Activated CD8-positive, alpha-beta memory T cell treated with anti-CD3 and anti-CD28 coated beads, Interleukin-2, amount 10 ng/mL, durations not matched to agents 7 days and 5 days (primary cell): ENCODE data around the gene ABCB11. TPM values are rescaled to one million over a fixed set of nuclear protein-coding genes. Genes with fewer than 3 reads are reported as not detected.
"Not testable (repeated sequence)": the region's sequence is repeated elsewhere in the genome, so short reads cannot be mapped to it uniquely, and the experiment has no call there.

Experiments used
- ATAC-seq: fragments of 150-1000 bp; cut with Tn5 transposase; one replicate; pipeline ENCODE4 v1.10.0; 2021; ENCODE audit warnings: moderate library complexity
- CTCF ChIA-PET: fragments of 350-600 bp; sonication (Branson Sonifier 250); formaldehyde crosslinking; loops from one replicate; lab custom pipeline; 2021; ENCODE audit warnings: antibody characterized with exemption; lab: Charles Lee
- DNase-seq: peaks from one replicate; pipeline ENCODE4 v3.0.0-alpha.2; 2020
- H3K27ac Mint-ChIP-seq: one replicate; pipeline ENCODE4 v1.8.0; 2021; ENCODE audit warnings: mild to moderate bottlenecking, mixed read lengths
- H3K27me3 Mint-ChIP-seq: one replicate; pipeline ENCODE4 v1.8.0; 2021; ENCODE audit warnings: mixed read lengths
- H3K36me3 Mint-ChIP-seq: one replicate; pipeline ENCODE4 v1.8.0; 2021; ENCODE audit warnings: mild to moderate bottlenecking, mixed read lengths
- H3K4me1 Mint-ChIP-seq: one replicate; pipeline ENCODE4 v1.8.0; 2021; ENCODE audit warnings: mixed read lengths
- H3K4me3 Mint-ChIP-seq: one replicate; pipeline ENCODE4 v1.8.0; 2021; ENCODE audit warnings: mild to moderate bottlenecking, moderate library complexity, mixed read lengths
- H3K9me3 Mint-ChIP-seq: one replicate; pipeline ENCODE4 v1.8.0; 2022; ENCODE audit warnings: low read depth, mixed read lengths
- total RNA-seq, 2 experiments: library from RNA; stranded (reverse); gene quantifications; one replicate each; pipeline ENCODE4 v1.2.3, GENCODE V29; 2021

ABCB11 gene
- total RNA-seq, 2 experiments from 2014 or later, result not detected

- no peak overlapping the region for H3K4me3 Mint-ChIP-seq
- H3K9me3 Mint-ChIP-seq, result peaks cover 4% of the 10 kb centered on the region
- CTCF ChIA-PET, result no interaction called here
Observed at GRCh38 chr2:168945508-168945907, 85.6 kb downstream of the ABCB11 start.

GRCh38 chr2:168944065-168944464, 87.1 kb downstream of the ABCB11 start:
- Mint-ChIP-seq H3K27ac (no peak overlapping the region), H3K27me3 (peaks cover 18% of the 10 kb centered on the region), H3K36me3 (no peaks in the 10 kb centered on the region), H3K4me1 (peaks cover 13% of the 10 kb centered on the region), H3K9me3 (no peaks in the 10 kb centered on the region), H3K4me3 (no peak overlapping the region)
- no peak for DNase-seq
- CTCF ChIA-PET, result no interaction called here
- ATAC-seq, result no peak

More at GRCh38 chr2:168945508-168945907, 85.6 kb downstream of the ABCB11 start:
- DNase-seq, result no peak
- H3K36me3 Mint-ChIP-seq, result no peaks in the 10 kb centered on the region
- H3K4me1 Mint-ChIP-seq, result peaks cover 6% of the 10 kb centered on the region
- no peak for ATAC-seq
- H3K27ac Mint-ChIP-seq, result no peak overlapping the region
- peaks cover 23% of the 10 kb centered on the region for H3K27me3 Mint-ChIP-seq

- DNase-seq, result no peak
- H3K27me3 Mint-ChIP-seq, result peaks cover 22% of the 10 kb centered on the region
- no peaks in the 10 kb centered on the region for H3K9me3 Mint-ChIP-seq
- H3K4me3 Mint-ChIP-seq, result no peak overlapping the region
- H3K4me1 Mint-ChIP-seq, result peaks cover 7% of the 10 kb centered on the region
- no peak for ATAC-seq
- H3K27ac Mint-ChIP-seq, result no peak overlapping the region
- no peaks in the 10 kb centered on the region for H3K36me3 Mint-ChIP-seq
- CTCF ChIA-PET, result interaction anchor here (1.7 kb wide), 1 partner anchor 169 kb away, joined by 4 read pairs; no protein-coding TSS in a partner anchor
Observed at GRCh38 chr2:168941297-168941696, 89.8 kb downstream of the ABCB11 start.

GRCh38 chr2:168939918-168940317, 91.2 kb downstream of the ABCB11 start:
- ATAC-seq, result peak; percentile 36
- CTCF ChIA-PET, result interaction anchor here (1.7 kb wide), 1 partner anchor 170 kb away, joined by 4 read pairs; no protein-coding TSS in a partner anchor
- no peak overlapping the region for H3K27ac Mint-ChIP-seq

GRCh38 chr2:168939061-168939460, 92.1 kb downstream of the ABCB11 start:
- ATAC-seq (no peak), DNase-seq (no peak)
- Mint-ChIP-seq H3K9me3 (no peaks in the 10 kb centered on the region), H3K36me3 (no peaks in the 10 kb centered on the region), H3K27me3 (peaks cover 9% of the 10 kb centered on the region), H3K4me1 (peaks cover 7% of the 10 kb centered on the region), H3K4me3 (no peak overlapping the region), H3K27ac (no peak overlapping the region)
- CTCF ChIA-PET, result no interaction called here

More at GRCh38 chr2:168939918-168940317, 91.2 kb downstream of the ABCB11 start:
- DNase-seq, result no peak
- no peaks in the 10 kb centered on the region for H3K36me3 Mint-ChIP-seq
- peaks cover 17% of the 10 kb centered on the region for H3K27me3 Mint-ChIP-seq
- H3K4me3 Mint-ChIP-seq, result no peak overlapping the region
- H3K9me3 Mint-ChIP-seq, result no peaks in the 10 kb centered on the region
- peaks cover 7% of the 10 kb centered on the region for H3K4me1 Mint-ChIP-seq

GRCh38 chr2:168935810-168936581, 95.1 kb downstream of the ABCB11 start:
- CTCF ChIA-PET, result interaction anchor here (1.5 kb wide), 1 partner anchor 21 kb away, joined by 3 read pairs; no protein-coding TSS in a partner anchor
- H3K27me3 Mint-ChIP-seq, result peaks cover 17% of the 10 kb centered on the region
- peaks cover 7% of the 10 kb centered on the region for H3K4me1 Mint-ChIP-seq
- DNase-seq (no peak), ATAC-seq (no peak)
- no peak overlapping the region for H3K27ac Mint-ChIP-seq
- H3K4me3 Mint-ChIP-seq, result no peak overlapping the region
- no peaks in the 10 kb centered on the region for H3K36me3 Mint-ChIP-seq
- no peaks in the 10 kb centered on the region for H3K9me3 Mint-ChIP-seq

GRCh38 chr2:168934826-168935225, 96.3 kb downstream of the ABCB11 start:
- no peak for DNase-seq
- peaks cover under 1% of the 10 kb centered on the region for H3K4me1 Mint-ChIP-seq
- no peak overlapping the region for H3K4me3 Mint-ChIP-seq
- peaks cover 27% of the 10 kb centered on the region for H3K27me3 Mint-ChIP-seq
- CTCF ChIA-PET, result no interaction called here
- H3K9me3 Mint-ChIP-seq, result no peaks in the 10 kb centered on the region
- no peak for ATAC-seq
- H3K27ac Mint-ChIP-seq, result no peak overlapping the region
- no peaks in the 10 kb centered on the region for H3K36me3 Mint-ChIP-seq

GRCh38 chr2:168932174-168932573, 99.0 kb downstream of the ABCB11 start:
- H3K36me3 Mint-ChIP-seq, DNase-seq, H3K27ac Mint-ChIP-seq, H3K4me1 Mint-ChIP-seq, ATAC-seq, CTCF ChIA-PET, H3K9me3 Mint-ChIP-seq, H3K4me3 Mint-ChIP-seq: not testable (repeated sequence)
- H3K27me3 Mint-ChIP-seq, result peaks cover 39% of the 10 kb centered on the region

- H3K36me3 Mint-ChIP-seq, result no peaks in the 10 kb centered on the region
- no peak overlapping the region for H3K27ac Mint-ChIP-seq
- no peak overlapping the region for H3K4me3 Mint-ChIP-seq
- no peaks in the 10 kb centered on the region for H3K9me3 Mint-ChIP-seq
- ATAC-seq (no peak), DNase-seq (no peak)
- CTCF ChIA-PET, result interaction anchor here (0.7 kb wide), 1 partner anchor 9 kb away, joined by 3 read pairs; no protein-coding TSS in a partner anchor
- no peaks in the 10 kb centered on the region for H3K4me1 Mint-ChIP-seq
- peaks cover 52% of the 10 kb centered on the region for H3K27me3 Mint-ChIP-seq
Observed at GRCh38 chr2:168930242-168930641, 100.9 kb downstream of the ABCB11 start.

- no peak for ATAC-seq
Observed at GRCh38 chr2:168929031-168929430, 102.1 kb downstream of the ABCB11 start.

GRCh38 chr2:168928113-168928831, 102.9 kb downstream of the ABCB11 start:
- no peak for ATAC-seq
- Mint-ChIP-seq H3K27me3 (peaks cover 59% of the 10 kb centered on the region), H3K36me3 (no peaks in the 10 kb centered on the region), H3K4me1 (no peaks in the 10 kb centered on the region), H3K9me3 (no peaks in the 10 kb centered on the region), H3K27ac (no peak overlapping the region), H3K4me3 (no peak overlapping the region)
- CTCF ChIA-PET, result no interaction called here
- DNase-seq, result no peak

More at GRCh38 chr2:168929031-168929430, 102.1 kb downstream of the ABCB11 start:
- no peak overlapping the region for H3K27ac Mint-ChIP-seq
- CTCF ChIA-PET, result no interaction called here
- no peaks in the 10 kb centered on the region for H3K4me1 Mint-ChIP-seq
- peaks cover 57% of the 10 kb centered on the region for H3K27me3 Mint-ChIP-seq
- no peaks in the 10 kb centered on the region for H3K9me3 Mint-ChIP-seq
- DNase-seq, result no peak
- H3K4me3 Mint-ChIP-seq, result no peak overlapping the region
- H3K36me3 Mint-ChIP-seq, result no peaks in the 10 kb centered on the region

GRCh38 chr2:168926621-168927386, 104.3 kb downstream of the ABCB11 start:
- no peaks in the 10 kb centered on the region for H3K9me3 Mint-ChIP-seq
- ATAC-seq, result no peak
- no peak overlapping the region for H3K27ac Mint-ChIP-seq
- H3K4me1 Mint-ChIP-seq, result no peaks in the 10 kb centered on the region
- H3K27me3 Mint-ChIP-seq, result peaks cover 57% of the 10 kb centered on the region
- H3K36me3 Mint-ChIP-seq, result no peaks in the 10 kb centered on the region
- no peak overlapping the region for H3K4me3 Mint-ChIP-seq
- DNase-seq, result no peak
- CTCF ChIA-PET, result no interaction called here
